ENCODE data around the gene UBTD1. TPM values are rescaled to one million over a fixed set of nuclear protein-coding genes. Genes with fewer than 3 reads are reported as not detected.

UBTD1 gene
- total and polyA plus RNA-seq, 2 experiments from 2014 or later: 9.5 to 15.8 TPM

- TF ChIP-seq CTCF (IDR thresholded peaks at IDR 0.05; ENCODE audit: low read depth, low read length): no peak
- Histone ChIP-seq H3K4me3 (no peak overlapping the region), H3K9me3 (ENCODE audit: low read depth) (no peaks in the 10 kb centered on the region), H3K4me1 (ENCODE audit: low read depth) (peaks cover 6% of the 10 kb centered on the region), H3K36me3 (no peaks in the 10 kb centered on the region), H3K27ac (no peak overlapping the region), H3K27me3 (no peaks in the 10 kb centered on the region)
- DNase-seq (ENCODE audit: low read depth in 1 of 2, low spot score in 1 of 2): no peak
Measured at GRCh38 chr10:97570789-97571471, 72.2 kb downstream of the UBTD1 start.

DNA sequence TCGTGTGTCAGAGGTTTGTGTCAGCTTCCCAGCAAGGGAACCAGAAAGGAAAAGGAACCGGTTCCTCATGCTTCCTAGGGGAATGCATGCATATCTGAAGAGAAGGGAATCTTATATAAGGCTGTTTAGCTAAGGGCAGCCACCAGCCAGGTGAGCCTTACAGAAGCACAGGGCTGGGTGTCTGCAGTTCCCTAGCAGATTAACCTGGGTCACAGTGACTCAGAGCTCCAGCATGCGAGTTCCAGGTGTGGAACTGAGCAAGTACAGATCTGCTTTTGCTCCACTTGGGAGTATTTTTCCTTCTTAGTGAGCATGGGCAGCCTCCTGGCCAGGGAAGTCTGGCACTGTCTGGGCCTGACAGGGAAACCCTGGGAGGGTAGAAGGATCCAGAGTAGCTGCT lies 72.9 kb downstream of the UBTD1 start:
- DNase-seq (ENCODE audit: low read depth in 1 of 2, low spot score in 1 of 2): no peak
- no peak for TF ChIP-seq CTCF (IDR thresholded peaks at IDR 0.05; ENCODE audit: low read depth, low read length)
- no peak overlapping the region for H3K27ac ChIP-seq
- H3K9me3 ChIP-seq (ENCODE audit: low read depth): no peaks in the 10 kb centered on the region
- H3K4me1 ChIP-seq (ENCODE audit: low read depth): peaks cover 6% of the 10 kb centered on the region
- no peak overlapping the region for H3K4me3 ChIP-seq
- no peaks in the 10 kb centered on the region for H3K36me3 ChIP-seq
- no peaks in the 10 kb centered on the region for H3K27me3 ChIP-seq

- peaks cover 6% of the 10 kb centered on the region for H3K4me1 ChIP-seq (ENCODE audit: low read depth)
- no peaks in the 10 kb centered on the region for H3K27me3 ChIP-seq
- H3K36me3 ChIP-seq: no peaks in the 10 kb centered on the region
- H3K27ac ChIP-seq: no peak within 1 kb of the TSS
- no peak within 1 kb of the TSS for H3K4me3 ChIP-seq
- peak; percentile 83 to 86 for DNase-seq (ENCODE audit: low read depth in 1 of 2, low spot score in 1 of 2)
- peak; percentile 91 for TF ChIP-seq CTCF (IDR thresholded peaks at IDR 0.05; ENCODE audit: low read depth, low read length)
- no peaks in the 10 kb centered on the region for H3K9me3 ChIP-seq (ENCODE audit: low read depth)
Measured at GRCh38 chr10:97572214-97572989, 73.7 kb downstream of the UBTD1 start, which contains the start of gene ANKRD2. ANKRD2 (plus strand) TSS chr10:97572779; CDS start chr10:97572789, 10 bp downstream.

DNA sequence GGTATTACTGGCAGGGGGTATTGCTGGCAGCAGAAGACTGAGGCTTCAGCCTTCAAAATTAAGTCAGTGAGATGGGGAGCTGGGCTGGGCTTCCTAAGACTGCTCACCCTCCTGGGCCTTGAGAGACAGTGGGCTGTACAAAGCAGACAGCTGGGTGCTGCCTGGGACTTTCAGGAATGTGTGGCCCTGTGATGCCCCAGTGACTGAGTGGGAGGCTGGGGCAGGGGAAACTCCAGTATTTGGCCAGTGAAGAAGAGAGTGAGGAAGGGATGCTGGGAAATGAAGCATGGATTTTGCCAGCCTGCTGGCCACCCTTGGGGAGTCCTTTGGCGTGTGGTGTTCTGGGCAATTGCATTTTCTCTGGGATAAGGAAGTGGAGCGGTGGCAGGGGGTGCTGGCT lies 74.3 kb downstream of the UBTD1 start:
- H3K27ac ChIP-seq: no peak overlapping the region
- no peak for DNase-seq (ENCODE audit: low read depth in 1 of 2, low spot score in 1 of 2)
- H3K4me3 ChIP-seq: no peak overlapping the region
- H3K36me3 ChIP-seq: no peaks in the 10 kb centered on the region
- H3K27me3 ChIP-seq: no peaks in the 10 kb centered on the region
- TF ChIP-seq CTCF (IDR thresholded peaks at IDR 0.05; ENCODE audit: low read depth, low read length): no peak
- peaks cover 6% of the 10 kb centered on the region for H3K4me1 ChIP-seq (ENCODE audit: low read depth)
- no peaks in the 10 kb centered on the region for H3K9me3 ChIP-seq (ENCODE audit: low read depth)

DNA sequence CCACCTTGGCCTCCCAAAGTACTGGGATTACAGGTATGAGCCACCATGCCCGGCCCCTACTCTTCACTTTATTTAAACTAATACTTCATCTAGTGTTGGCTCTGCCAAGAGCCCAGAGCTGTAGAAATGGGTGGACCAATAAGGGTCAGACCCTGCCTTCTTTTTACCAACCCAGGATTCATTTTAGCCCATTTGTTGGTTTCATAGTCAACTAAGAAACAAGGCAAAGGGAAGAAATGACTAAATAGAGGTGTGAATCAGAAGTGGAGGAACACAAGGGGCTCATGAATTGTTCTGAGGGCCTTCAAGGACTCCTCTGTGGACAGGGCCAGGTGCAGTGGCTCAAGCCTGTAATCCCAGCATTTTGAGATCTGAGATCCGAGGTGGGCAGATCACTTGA lies 74.9 kb downstream of the UBTD1 start:
- Histone ChIP-seq H3K9me3 (ENCODE audit: low read depth) (no peaks in the 10 kb centered on the region), H3K4me1 (ENCODE audit: low read depth) (peaks cover 6% of the 10 kb centered on the region), H3K27me3 (no peaks in the 10 kb centered on the region), H3K4me3 (no peak overlapping the region), H3K27ac (peak overlapping the region; percentile 73), H3K36me3 (no peaks in the 10 kb centered on the region)
- no peak for TF ChIP-seq CTCF (IDR thresholded peaks at IDR 0.05; ENCODE audit: low read depth, low read length)
- DNase-seq (ENCODE audit: low read depth in 1 of 2, low spot score in 1 of 2): no peak

Measured in cardiac muscle cell (in vitro differentiated cells and primary cell).